Panc1 (cell line): ENCODE measurements around the gene ZNFX1.

ENCODE experiments used
- POLR2AphosphoS5 ChIP-seq: IDR thresholded peaks from 2 replicates; pipeline ENCODE4 v1.6.1; 2012; ENCODE audit warnings: mild to moderate bottlenecking, low read depth, low read length, moderate library complexity
- TCF7L2 ChIP-seq: IDR thresholded peaks from 2 replicates; pipeline ENCODE4 v1.6.1; 2011; ENCODE audit warnings: mild to moderate bottlenecking, low read depth, low read length, inconsistent platforms
- TF ChIP-seq, protein P1 (sequence below): fragments of 450-650 bp; IDR thresholded peaks from 2 replicates; pipeline ENCODE4 v1.5.1; 2017; ENCODE audit warnings: mild to moderate bottlenecking
- TF ChIP-seq, protein P2 (sequence below), 2 experiments: IDR thresholded peaks; 2 replicates each; pipeline ENCODE4 v1.6.1; 2011 to 2012; ENCODE audit warnings: low read depth in 2 of 2, control low read depth in 1 of 2, low read length in 1 of 2, mild to moderate bottlenecking in 1 of 2, moderate library complexity in 1 of 2; ENCODE audit not compliant: insufficient read depth in 1 of 2

DNA sequence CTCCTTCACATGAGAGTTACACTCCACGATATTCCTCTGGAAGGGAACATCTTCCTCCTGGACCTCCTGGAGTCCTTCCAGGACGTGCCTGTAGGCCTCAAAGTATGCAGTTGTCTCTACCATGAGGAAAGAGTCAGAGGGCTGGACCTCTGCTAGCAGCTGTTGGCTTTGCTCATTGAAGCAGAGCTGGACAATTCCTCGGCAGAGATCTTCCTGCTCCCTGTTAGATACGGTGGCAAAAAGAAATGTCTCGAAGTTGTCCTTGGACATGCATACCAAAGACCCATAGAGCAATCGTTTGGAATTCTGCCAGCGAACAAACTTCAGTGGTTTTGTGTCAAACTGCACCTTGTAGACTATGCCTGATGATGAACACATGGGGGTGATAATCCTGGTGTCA lies 7.7 kb downstream of the ZNFX1 start:
- TF ChIP-seq POLR2AphosphoS5 (no peak), TCF7L2 (no peak)
- TF ChIP-seq, protein P1, sequence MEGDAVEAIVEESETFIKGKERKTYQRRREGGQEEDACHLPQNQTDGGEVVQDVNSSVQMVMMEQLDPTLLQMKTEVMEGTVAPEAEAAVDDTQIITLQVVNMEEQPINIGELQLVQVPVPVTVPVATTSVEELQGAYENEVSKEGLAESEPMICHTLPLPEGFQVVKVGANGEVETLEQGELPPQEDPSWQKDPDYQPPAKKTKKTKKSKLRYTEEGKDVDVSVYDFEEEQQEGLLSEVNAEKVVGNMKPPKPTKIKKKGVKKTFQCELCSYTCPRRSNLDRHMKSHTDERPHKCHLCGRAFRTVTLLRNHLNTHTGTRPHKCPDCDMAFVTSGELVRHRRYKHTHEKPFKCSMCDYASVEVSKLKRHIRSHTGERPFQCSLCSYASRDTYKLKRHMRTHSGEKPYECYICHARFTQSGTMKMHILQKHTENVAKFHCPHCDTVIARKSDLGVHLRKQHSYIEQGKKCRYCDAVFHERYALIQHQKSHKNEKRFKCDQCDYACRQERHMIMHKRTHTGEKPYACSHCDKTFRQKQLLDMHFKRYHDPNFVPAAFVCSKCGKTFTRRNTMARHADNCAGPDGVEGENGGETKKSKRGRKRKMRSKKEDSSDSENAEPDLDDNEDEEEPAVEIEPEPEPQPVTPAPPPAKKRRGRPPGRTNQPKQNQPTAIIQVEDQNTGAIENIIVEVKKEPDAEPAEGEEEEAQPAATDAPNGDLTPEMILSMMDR: no peak
- TF ChIP-seq, protein P2, sequence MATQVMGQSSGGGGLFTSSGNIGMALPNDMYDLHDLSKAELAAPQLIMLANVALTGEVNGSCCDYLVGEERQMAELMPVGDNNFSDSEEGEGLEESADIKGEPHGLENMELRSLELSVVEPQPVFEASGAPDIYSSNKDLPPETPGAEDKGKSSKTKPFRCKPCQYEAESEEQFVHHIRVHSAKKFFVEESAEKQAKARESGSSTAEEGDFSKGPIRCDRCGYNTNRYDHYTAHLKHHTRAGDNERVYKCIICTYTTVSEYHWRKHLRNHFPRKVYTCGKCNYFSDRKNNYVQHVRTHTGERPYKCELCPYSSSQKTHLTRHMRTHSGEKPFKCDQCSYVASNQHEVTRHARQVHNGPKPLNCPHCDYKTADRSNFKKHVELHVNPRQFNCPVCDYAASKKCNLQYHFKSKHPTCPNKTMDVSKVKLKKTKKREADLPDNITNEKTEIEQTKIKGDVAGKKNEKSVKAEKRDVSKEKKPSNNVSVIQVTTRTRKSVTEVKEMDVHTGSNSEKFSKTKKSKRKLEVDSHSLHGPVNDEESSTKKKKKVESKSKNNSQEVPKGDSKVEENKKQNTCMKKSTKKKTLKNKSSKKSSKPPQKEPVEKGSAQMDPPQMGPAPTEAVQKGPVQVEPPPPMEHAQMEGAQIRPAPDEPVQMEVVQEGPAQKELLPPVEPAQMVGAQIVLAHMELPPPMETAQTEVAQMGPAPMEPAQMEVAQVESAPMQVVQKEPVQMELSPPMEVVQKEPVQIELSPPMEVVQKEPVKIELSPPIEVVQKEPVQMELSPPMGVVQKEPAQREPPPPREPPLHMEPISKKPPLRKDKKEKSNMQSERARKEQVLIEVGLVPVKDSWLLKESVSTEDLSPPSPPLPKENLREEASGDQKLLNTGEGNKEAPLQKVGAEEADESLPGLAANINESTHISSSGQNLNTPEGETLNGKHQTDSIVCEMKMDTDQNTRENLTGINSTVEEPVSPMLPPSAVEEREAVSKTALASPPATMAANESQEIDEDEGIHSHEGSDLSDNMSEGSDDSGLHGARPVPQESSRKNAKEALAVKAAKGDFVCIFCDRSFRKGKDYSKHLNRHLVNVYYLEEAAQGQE (IDR thresholded peaks at IDR 0.05; ENCODE audit: insufficient read depth in 1 of 2, low read depth in 2 of 2, low read length in 1 of 2): no peak
